Left lung (tissue), 10 donors: ENCODE results near the gene IL13RA2. TPM values are rescaled to one million over a fixed set of nuclear protein-coding genes. Genes with fewer than 3 reads are reported as not detected.

ENCODE experiments used
- ATAC-seq: fragments of 200-7000 bp; cut with Tn5 transposase; one replicate; pipeline ENCODE4 v1.9.1; 2020; ENCODE audit warnings: moderate library complexity
- DNase-seq, 4 donors: peaks; one replicate each; pipeline ENCODE4 v3.0.0-alpha.2; 2013 to 2020
- H3K27ac ChIP-seq, 2 donors: fragments of 200-600 bp; sonication (generic) in 1 of 2; one replicate each; pipeline versions ENCODE4 v1.5.0 to v1.8.0; 2020 to 2021
- H3K27me3 ChIP-seq, 2 donors: fragments of 200-600 bp; sonication (generic) in 1 of 2; one replicate each; pipeline versions ENCODE4 v1.5.0 to v1.8.0; 2020 to 2021
- H3K36me3 ChIP-seq, 2 donors: fragments of 200-600 bp; sonication (generic) in 1 of 2; one replicate each; pipeline versions ENCODE4 v1.5.0 to v1.8.0; 2020 to 2021
- H3K4me1 ChIP-seq, 2 donors: fragments of 200-600 bp; one replicate each; pipeline ENCODE4 v1.8.0; 2021
- H3K4me3 ChIP-seq, 2 donors: fragments of 200-600 bp; sonication (generic) in 1 of 2; one replicate each; pipeline versions ENCODE4 v1.5.0 to v1.8.0; 2020 to 2021; ENCODE audit warnings: mild to moderate bottlenecking in 1 of 2
- H3K9me3 ChIP-seq, 2 donors: fragments of 200-600 bp; sonication (generic) in 1 of 2; one replicate each; pipeline versions ENCODE4 v1.5.0 to v1.8.0; 2020 to 2021
- intact Hi-C, 2 donors: fragments of 100-400 bp; cut with DNase I; formaldehyde crosslinking; loops; one replicate each; pipeline versions ENCODE4 v1.11.2 to v1.14.2; 2022
- polyA plus RNA-seq, 6 donors: library from polyadenylated mRNA; unstranded; fragments of 120-200 nt; gene quantifications; one replicate each; pipeline ENCODE4 v1.2.1, GENCODE V29; 2013; ENCODE audit not compliant: insufficient read length in 6 of 6
- total RNA-seq, 2 donors: library from RNA; stranded (reverse); fragmentation: NEBNext Ultra II Directional; extraction: Animal tissue kit (Norgen Biotek cat#: 25700); gene quantifications; one replicate each; pipeline ENCODE4 v1.2.1, GENCODE V29; 2021
- TF ChIP-seq, protein P1 (sequence below), 2 donors: fragments of 200-600 bp; sonication (generic) in 1 of 2; IDR thresholded peaks; one replicate each; pipeline versions ENCODE4 v1.5.0 to v1.8.0; 2021; ENCODE audit warnings: antibody characterized with exemption in 2 of 2
- donor health status: DM: no; HTN: yes; CAD: no.
- donor health status: DM: no; HTN: no; CAD: no.

The IL13RA2 gene
- total and polyA plus RNA-seq, 8 donors = 0.24 to 4.0 (median 0.49) TPM

DNA sequence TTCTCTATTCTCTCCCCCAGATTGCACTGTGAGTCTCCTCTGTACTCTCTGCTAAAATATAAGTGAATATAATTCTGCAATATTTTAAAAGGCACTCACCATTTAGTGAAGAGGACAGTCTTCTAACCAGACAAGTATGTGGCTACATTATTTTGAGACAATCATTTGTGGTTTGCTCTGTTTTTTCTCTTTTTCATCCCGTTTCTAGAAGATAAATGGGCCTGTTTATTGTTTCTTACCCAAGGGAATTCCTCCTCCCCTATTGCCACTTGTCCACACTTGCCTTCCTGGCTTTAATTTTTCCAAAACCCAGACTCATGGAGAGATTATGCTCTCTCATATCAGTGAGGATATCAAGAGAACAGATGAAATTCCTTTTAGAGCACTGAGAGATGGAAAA lies 18.6 kb upstream of the IL13RA2 start:
- no peaks in the 10 kb centered on the region for H3K36me3 ChIP-seq
- H3K4me1 ChIP-seq = no peaks in the 10 kb centered on the region
- H3K27me3 ChIP-seq = no peaks in the 10 kb centered on the region
- intact Hi-C loops = no loop called here
- no peak for DNase-seq
- TF ChIP-seq, protein P1, sequence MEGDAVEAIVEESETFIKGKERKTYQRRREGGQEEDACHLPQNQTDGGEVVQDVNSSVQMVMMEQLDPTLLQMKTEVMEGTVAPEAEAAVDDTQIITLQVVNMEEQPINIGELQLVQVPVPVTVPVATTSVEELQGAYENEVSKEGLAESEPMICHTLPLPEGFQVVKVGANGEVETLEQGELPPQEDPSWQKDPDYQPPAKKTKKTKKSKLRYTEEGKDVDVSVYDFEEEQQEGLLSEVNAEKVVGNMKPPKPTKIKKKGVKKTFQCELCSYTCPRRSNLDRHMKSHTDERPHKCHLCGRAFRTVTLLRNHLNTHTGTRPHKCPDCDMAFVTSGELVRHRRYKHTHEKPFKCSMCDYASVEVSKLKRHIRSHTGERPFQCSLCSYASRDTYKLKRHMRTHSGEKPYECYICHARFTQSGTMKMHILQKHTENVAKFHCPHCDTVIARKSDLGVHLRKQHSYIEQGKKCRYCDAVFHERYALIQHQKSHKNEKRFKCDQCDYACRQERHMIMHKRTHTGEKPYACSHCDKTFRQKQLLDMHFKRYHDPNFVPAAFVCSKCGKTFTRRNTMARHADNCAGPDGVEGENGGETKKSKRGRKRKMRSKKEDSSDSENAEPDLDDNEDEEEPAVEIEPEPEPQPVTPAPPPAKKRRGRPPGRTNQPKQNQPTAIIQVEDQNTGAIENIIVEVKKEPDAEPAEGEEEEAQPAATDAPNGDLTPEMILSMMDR (IDR thresholded peaks at IDR 0.05) = no peak
- no peak overlapping the region for H3K4me3 ChIP-seq
- no peaks in the 10 kb centered on the region for H3K9me3 ChIP-seq
- no peak overlapping the region for H3K27ac ChIP-seq
- ATAC-seq = no peak

DNA sequence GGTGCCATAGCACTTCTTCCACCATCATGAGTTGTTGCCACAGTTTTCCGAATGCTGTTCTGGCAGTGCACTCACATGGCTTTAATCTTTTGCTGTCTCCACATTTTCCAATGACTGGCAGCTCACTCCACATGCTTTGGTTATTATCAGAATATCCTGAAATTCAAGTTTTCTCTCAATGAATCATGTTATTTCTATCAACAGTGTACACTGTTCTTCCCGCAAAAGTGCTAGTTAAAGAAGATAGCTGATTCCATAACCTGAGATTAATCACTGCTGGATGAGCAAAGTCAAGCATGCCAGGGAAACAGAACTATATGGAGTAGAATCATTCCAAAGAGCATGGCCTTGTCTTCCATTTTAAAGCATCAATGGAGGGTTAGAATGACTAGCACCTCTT lies 14.6 kb upstream of the IL13RA2 start:
- TF ChIP-seq, protein P1 (IDR thresholded peaks at IDR 0.05) = no peak
- Histone ChIP-seq H3K9me3 (no peaks in the 10 kb centered on the region), H3K27ac (no peak overlapping the region), H3K4me3 (no peak overlapping the region), H3K27me3 (no peaks in the 10 kb centered on the region), H3K36me3 (no peaks in the 10 kb centered on the region), H3K4me1 (no peaks in the 10 kb centered on the region)
- intact Hi-C loops = no loop called here
- ATAC-seq (no peak), DNase-seq (no peak)

DNA sequence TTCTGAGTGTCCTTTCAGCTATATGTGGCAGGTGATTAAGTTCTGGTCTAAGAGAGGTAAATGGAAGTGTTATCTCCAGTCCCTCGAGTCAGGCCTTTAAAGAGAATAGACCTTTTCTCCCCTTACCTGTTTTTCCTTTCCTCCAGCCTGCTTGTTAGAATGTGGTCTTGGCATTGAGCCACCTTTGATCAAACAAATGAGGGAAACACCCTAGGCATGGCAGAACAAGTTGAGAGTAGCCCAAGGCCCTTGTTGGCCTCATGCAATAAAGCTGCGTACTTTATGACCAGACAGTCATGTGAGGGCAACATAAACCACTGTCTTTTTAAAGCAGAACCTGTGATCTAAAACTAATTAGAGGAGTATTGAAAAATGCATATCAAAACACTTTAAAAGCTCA lies 13.2 kb upstream of the IL13RA2 start:
- intact Hi-C loops = no loop called here
- no peaks in the 10 kb centered on the region for H3K9me3 ChIP-seq
- H3K36me3 ChIP-seq = no peaks in the 10 kb centered on the region
- H3K27ac ChIP-seq = peak overlapping the region in 1 of 2 donors; percentile 10
- DNase-seq = peak in 1 of 4 donors; percentile 56
- H3K27me3 ChIP-seq = no peaks in the 10 kb centered on the region
- no peaks in the 10 kb centered on the region for H3K4me1 ChIP-seq
- no peak overlapping the region for H3K4me3 ChIP-seq
- TF ChIP-seq, protein P1 (IDR thresholded peaks at IDR 0.05) = no peak
- peak; percentile 69 for ATAC-seq

DNA sequence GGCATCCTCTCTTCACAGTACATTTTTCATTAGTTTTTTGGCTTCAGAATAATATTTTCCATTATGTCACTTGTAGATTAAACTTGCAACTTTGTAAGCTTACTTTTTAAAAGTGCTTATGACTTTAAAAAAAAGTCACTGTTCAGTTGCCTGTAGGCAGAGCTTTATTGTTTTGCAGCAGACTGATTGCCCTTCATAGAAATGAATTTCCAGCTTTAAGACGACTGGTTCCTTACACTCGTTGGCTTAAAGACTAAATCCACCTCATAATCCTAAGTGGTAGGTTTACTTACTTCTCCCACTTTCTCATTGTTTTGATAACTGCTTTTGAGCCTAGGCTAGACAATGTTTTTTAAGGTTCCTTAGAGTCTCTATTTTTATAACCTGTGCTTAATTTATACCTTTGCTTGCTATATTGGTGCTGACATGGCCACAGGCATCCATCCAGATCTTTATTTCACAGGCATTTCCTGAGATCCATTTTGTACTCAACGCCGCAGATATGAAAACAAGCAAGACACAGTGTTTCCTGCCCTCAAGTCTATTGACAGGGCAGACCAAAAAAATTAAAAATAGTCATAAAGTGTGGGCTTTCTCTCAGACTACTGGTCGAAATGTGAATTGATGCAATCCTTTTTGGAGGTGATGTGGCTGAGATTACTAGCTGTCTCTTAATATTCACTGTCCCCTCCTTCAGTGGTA lies 12.6 kb upstream of the IL13RA2 start:
- intact Hi-C loops = no loop called here
- ATAC-seq (peak; percentile 23), DNase-seq (no peak)
- Histone ChIP-seq H3K4me1 (no peaks in the 10 kb centered on the region), H3K27ac (peak overlapping the region in 1 of 2 donors; percentile 10), H3K4me3 (no peak overlapping the region), H3K36me3 (no peaks in the 10 kb centered on the region), H3K9me3 (no peaks in the 10 kb centered on the region), H3K27me3 (no peaks in the 10 kb centered on the region)
- TF ChIP-seq, protein P1 (IDR thresholded peaks at IDR 0.05) = no peak

DNA sequence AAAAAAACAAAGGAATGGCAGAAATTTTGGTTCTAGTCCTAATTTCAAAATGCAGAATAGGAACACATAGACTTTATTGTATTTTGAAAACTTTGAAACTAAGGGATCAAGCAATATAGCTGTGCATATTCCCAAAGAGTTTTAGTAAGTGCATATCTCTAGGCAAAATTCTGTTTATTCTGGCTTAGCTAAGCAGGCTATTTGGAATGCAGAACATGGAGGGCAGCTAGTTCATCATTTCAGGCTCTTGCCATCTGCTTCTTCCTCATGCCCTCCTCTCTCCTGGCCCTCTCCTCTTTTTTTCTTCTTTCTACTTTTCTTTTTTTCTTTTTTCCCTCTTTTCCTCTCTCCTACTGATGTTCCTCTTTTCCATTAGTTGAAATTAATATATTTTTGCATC lies 12.0 kb upstream of the IL13RA2 start:
- H3K27me3 ChIP-seq = no peaks in the 10 kb centered on the region
- no peaks in the 10 kb centered on the region for H3K36me3 ChIP-seq
- TF ChIP-seq, protein P1 (IDR thresholded peaks at IDR 0.05) = no peak
- intact Hi-C loops = no loop called here
- H3K9me3 ChIP-seq = no peaks in the 10 kb centered on the region
- no peaks in the 10 kb centered on the region for H3K4me1 ChIP-seq
- DNase-seq (no peak), ATAC-seq (no peak)
- peak overlapping the region in 1 of 2 donors; percentile 10 for H3K27ac ChIP-seq
- H3K4me3 ChIP-seq = no peak overlapping the region
